GM12874 (cell line): ENCODE data around the gene MASP1.

ENCODE experiments used
- TF ChIP-seq, protein P1 (sequence below): IDR thresholded peaks from 2 replicates; pipeline ENCODE4 v1.5.1; 2011; ENCODE audit warnings: low read depth, mild to moderate bottlenecking, control low read depth, low read length, moderate library complexity; ENCODE audit not compliant: insufficient read depth

MASP1 gene

GRCh38 chr3:187323091-187323490 is 31.6 kb upstream of the MASP1 start:
- TF ChIP-seq, protein P1, sequence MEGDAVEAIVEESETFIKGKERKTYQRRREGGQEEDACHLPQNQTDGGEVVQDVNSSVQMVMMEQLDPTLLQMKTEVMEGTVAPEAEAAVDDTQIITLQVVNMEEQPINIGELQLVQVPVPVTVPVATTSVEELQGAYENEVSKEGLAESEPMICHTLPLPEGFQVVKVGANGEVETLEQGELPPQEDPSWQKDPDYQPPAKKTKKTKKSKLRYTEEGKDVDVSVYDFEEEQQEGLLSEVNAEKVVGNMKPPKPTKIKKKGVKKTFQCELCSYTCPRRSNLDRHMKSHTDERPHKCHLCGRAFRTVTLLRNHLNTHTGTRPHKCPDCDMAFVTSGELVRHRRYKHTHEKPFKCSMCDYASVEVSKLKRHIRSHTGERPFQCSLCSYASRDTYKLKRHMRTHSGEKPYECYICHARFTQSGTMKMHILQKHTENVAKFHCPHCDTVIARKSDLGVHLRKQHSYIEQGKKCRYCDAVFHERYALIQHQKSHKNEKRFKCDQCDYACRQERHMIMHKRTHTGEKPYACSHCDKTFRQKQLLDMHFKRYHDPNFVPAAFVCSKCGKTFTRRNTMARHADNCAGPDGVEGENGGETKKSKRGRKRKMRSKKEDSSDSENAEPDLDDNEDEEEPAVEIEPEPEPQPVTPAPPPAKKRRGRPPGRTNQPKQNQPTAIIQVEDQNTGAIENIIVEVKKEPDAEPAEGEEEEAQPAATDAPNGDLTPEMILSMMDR, result no peak

- TF ChIP-seq, protein P1, result no peak
Observed at GRCh38 chr3:187322291-187322690, 30.8 kb upstream of the MASP1 start.

DNA sequence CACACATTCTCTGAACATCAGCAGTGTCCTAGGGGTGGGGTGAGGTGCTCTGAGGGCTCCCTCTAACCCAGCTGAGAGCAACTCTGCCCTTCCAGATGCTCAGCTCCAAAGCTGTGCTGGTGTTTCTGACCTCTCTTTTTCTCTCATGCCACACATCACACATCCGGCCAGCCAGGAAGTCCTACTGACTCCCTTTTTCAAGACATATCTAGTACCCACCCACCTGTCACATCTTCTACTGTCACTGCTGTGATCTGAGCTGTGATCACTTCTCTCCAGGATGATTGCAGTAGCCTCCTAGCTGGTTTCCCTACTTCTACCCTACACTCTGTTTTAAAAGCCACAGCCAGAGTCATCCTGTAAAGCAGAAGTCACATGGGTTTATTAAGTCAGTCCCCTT is 30.2 kb upstream of the MASP1 start:
- TF ChIP-seq, protein P1, result no peak

DNA sequence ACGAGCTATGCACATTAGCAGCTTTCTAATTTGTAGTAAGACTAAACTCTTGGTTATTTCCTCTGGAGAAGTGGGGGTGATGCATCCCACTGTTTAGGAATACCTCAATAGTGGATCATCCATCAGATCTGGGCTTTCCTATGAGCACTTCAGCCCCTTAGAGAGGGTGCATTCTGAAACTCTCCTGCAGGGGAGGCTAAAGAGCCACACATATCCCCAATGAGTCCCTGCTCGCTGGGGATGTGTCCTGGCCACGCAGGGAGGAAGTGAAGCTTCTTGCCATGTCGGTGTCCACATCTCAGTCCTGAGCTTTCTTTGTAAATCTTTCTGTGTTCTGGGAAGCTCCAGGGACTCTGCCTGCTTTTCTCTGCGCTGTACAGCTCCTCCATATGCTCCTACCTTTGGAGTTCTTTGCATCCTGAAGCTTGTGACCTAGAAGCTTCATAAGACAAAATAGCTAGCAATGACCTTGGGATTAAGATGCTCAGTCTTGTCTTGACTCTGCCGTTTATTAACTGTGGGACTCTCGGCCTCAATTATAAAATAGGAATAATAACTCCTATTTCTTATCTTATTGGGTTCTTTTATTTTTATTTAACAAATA is 28.3 kb upstream of the MASP1 start:
- TF ChIP-seq, protein P1, result peak; percentile 89

DNA sequence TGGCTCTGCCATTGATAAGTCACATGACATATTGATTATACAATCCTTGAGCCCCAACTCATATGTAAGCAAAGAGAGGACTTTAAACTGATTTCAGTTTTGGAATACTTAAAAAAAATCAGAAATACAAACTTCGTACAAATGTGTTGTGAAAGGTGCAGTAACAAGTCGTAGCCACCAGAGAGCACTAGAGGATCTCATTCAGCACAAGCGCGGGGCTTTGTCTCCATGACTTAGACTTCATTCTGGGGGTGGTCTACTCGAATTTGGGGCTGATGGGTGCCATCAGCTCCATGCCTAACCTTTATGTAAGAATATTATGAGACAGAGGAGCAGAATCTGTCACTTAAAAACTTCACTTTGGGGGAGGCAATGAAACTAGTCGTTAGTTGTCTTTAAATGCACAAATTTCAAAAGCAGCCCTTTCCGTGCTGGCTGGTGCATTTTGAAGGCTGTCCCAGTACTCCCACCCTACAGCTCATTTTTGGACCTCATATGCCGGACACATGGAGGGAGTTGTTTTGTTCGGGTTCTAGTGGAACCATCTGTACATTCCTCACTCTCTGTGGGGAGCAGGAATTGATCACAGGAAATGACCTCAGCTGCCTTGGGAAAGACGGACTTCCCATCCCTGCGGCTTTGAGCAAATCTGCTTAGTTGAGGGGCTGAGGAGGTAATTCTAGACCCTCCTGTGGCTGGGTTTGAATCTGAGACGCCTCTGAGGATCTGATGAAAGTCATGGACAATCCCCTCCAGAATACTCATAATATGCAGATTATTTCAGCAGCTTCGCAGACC is 27.5 kb upstream of the MASP1 start:
- TF ChIP-seq, protein P1, result peak; percentile 76

DNA sequence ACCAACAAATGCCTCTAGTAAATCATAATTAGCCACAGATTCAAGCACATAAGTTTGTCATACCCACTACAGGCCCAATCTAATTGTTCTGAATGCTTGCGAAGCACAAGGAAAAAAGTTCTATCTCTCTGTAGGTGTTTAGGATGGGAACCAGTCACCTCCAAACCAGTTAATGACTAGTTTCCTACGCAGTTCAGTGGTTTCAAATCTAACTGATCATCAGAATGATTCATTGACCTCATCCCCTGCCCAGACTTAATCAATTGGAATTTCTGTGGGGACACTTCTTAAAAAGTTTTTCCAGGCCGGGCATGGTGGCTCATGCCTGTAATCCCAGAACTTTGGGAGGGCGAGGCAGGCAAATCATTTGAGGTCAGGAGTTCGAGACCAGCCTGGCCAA is 24.3 kb upstream of the MASP1 start:
- TF ChIP-seq, protein P1, result no peak

- TF ChIP-seq, protein P1, result no peak
Observed at GRCh38 chr3:187314176-187314575, 22.6 kb upstream of the MASP1 start.
